ENCODE data around the gene CBFA2T3. TPM values are rescaled to one million over a fixed set of nuclear protein-coding genes. Genes with fewer than 3 reads are reported as not detected.
A peak's percentile ranks its signal among the peaks of the same experiment; 100 is the strongest.

Gene CBFA2T3
- total and polyA plus RNA-seq, 2 donors (not counting 1 experiment from before 2014, with no cell fraction given) = 40.8 to 58.3 TPM

- H4K20me1 ChIP-seq (ENCODE audit: control insufficient read depth, insufficient read depth, low read length, poor library complexity, severe bottlenecking) = peaks cover 39% of the 10 kb centered on the region
- no peaks in the 10 kb centered on the region for H3K27me3 Mint-ChIP-seq
Measured at GRCh38 chr16:88855176-88855575, 121.8 kb downstream of the CBFA2T3 start.

More at GRCh38 chr16:88855176-88855575, 121.8 kb downstream of the CBFA2T3 start:
- H3K4me2 ChIP-seq (replicated peaks; ENCODE audit: low read depth, low read length, poor library complexity, severe bottlenecking) = peak overlapping the region; percentile 77
- CTCF ChIA-PET = interaction anchor here (1.4 to 1.5 kb wide), 2 partner anchors 71 to 362 kb away, joined by 3 to 5 read pairs; partner anchors contain the start of gene ZNF778
- intact Hi-C loops (cut with micrococcal nuclease) = no loop called here
- WGBS (ENCODE audit: insufficient coverage) = 80% methylated on average over 2 of the region's 8 CpGs
- H3K36me3 ChIP-seq (replicated peaks in 1 of 2; ENCODE audit: control extremely low read depth in 1 of 2, control insufficient read depth in 1 of 2, extremely low read depth in 1 of 2, insufficient read depth in 2 of 2, low read length in 1 of 2) = peaks cover 0 to 12% of the 10 kb centered on the region in 2 experiments
- Mint-ChIP-seq H3K4me1 (peaks cover 39% of the 10 kb centered on the region), H3K9me3 (ENCODE audit: insufficient read depth) (no peaks in the 10 kb centered on the region), H3K4me3 (peak overlapping the region; percentile 79), H3K27ac (peak overlapping the region; percentile 84)
- ATAC-seq (ENCODE audit: low read depth) (no peak), DNase-seq (no peak)
- no peaks in the 10 kb centered on the region for H3K9me3 ChIP-seq (ENCODE audit: control extremely low read depth in 1 of 3, control insufficient read depth in 2 of 3, insufficient read depth in 1 of 3, low read length in 2 of 3)
- H3K27ac ChIP-seq (ENCODE audit: low read length in 2 of 2) = peak overlapping the region; percentile 41 to 84
- TF ChIP-seq EZH2 (IDR thresholded peaks at IDR 0.05; ENCODE audit: borderline replicate concordance, insufficient read depth, low read depth, low read length, poor library complexity, severe bottlenecking) (no peak), CTCF (IDR thresholded peaks at IDR 0.05) (no peak)
- H3K9ac ChIP-seq (ENCODE audit: low read length) = no peak overlapping the region
- H3K4me3 ChIP-seq (ENCODE audit: control extremely low read depth in 1 of 5, extremely low read depth in 1 of 5, insufficient read depth in 1 of 5, low read depth in 2 of 5, low read length in 4 of 5) = no peak overlapping the region
- POLR2A ChIA-PET = no interaction called here
- no peak overlapping the region for H2AFZ ChIP-seq (ENCODE audit: insufficient read depth, low read depth, low read length, poor library complexity, severe bottlenecking)
- H3K27me3 ChIP-seq (replicated peaks in 1 of 4; ENCODE audit: control extremely low read depth in 1 of 4, control insufficient read depth in 3 of 4, insufficient read depth in 4 of 4, low read length in 3 of 4) = no peaks in the 10 kb centered on the region
- H3K4me1 ChIP-seq (ENCODE audit: control insufficient read depth in 2 of 2, insufficient read depth in 2 of 2, low read length in 2 of 2) = peaks cover 30 to 36% of the 10 kb centered on the region in 2 donors
- peaks cover 33% of the 10 kb centered on the region for H3K79me2 ChIP-seq (ENCODE audit: control insufficient read depth, insufficient read depth, low read length)

Data from B cell (primary cell).